Activated naive CD4-positive, alpha-beta T cell treated with anti-CD3 and anti-CD28 coated beads, Interleukin-2, amount 50 U/mL, for 72 hours (primary cell): ENCODE results near the gene TET3. TPM values are rescaled to one million over a fixed set of nuclear protein-coding genes. Genes with fewer than 3 reads are reported as not detected.

Experiments used
- ATAC-seq, 2 donors: fragments of 150-1000 bp; cut with Tn5 transposase; 2 replicates each; pipeline ENCODE4 v1.10.0; 2021; ENCODE audit warnings: mild to moderate bottlenecking in 2 of 2, moderate library complexity in 2 of 2
- DNase-seq, 2 donors: peaks; one replicate each; pipeline ENCODE4 v3.0.0; 2021 to 2022; ENCODE audit warnings: low spot score in 2 of 2
- H3K27ac Mint-ChIP-seq, 2 donors: one replicate each; pipeline ENCODE4 v1.8.0; 2022; ENCODE audit warnings: mild to moderate bottlenecking in 2 of 2, mixed read lengths in 2 of 2
- H3K36me3 Mint-ChIP-seq, 2 donors: one replicate each; pipeline ENCODE4 v1.8.0; 2022; ENCODE audit warnings: mixed read lengths in 2 of 2
- H3K9me3 Mint-ChIP-seq, 2 donors: one replicate each; pipeline ENCODE4 v1.8.0; 2022; ENCODE audit warnings: mixed read lengths in 2 of 2
- total RNA-seq, 2 donors: library from RNA; stranded (reverse); gene quantifications; one replicate each; pipeline ENCODE4 v1.2.3, GENCODE V29; 2022

TET3 gene
- total RNA-seq, 2 donors from 2014 or later = 15.9 to 24.7 TPM

- ATAC-seq (peak; percentile 33 to 42), DNase-seq (no peak)
- Mint-ChIP-seq H3K36me3 (peaks cover 24 to 48% of the 10 kb centered on the region in 2 donors), H3K9me3 (peaks cover 0 to 11% of the 10 kb centered on the region in 2 donors), H3K27ac (peak overlapping the region; percentile 44 to 48)
Measured at GRCh38 chr2:73993778-73994177, 9.1 kb downstream of the TET3 start.

GRCh38 chr2:73994178-73994831, 9.6 kb downstream of the TET3 start:
- H3K36me3 Mint-ChIP-seq = peaks cover 22 to 44% of the 10 kb centered on the region in 2 donors
- peaks cover 0 to 11% of the 10 kb centered on the region in 2 donors for H3K9me3 Mint-ChIP-seq
- ATAC-seq = peak; percentile 7 to 23
- H3K27ac Mint-ChIP-seq = peak overlapping the region; percentile 48 to 63
- no peak for DNase-seq

- H3K27ac Mint-ChIP-seq = no peak overlapping the region
- DNase-seq (no peak), ATAC-seq (no peak)
- H3K9me3 Mint-ChIP-seq = peaks cover 0 to 7% of the 10 kb centered on the region in 2 donors
- peaks cover 7 to 29% of the 10 kb centered on the region in 2 donors for H3K36me3 Mint-ChIP-seq
Measured at GRCh38 chr2:73995810-73996209, 11.1 kb downstream of the TET3 start.

- peaks cover 0 to 9% of the 10 kb centered on the region in 2 donors for H3K36me3 Mint-ChIP-seq
- H3K27ac Mint-ChIP-seq = peak overlapping the region; percentile 37 to 40
- H3K9me3 Mint-ChIP-seq = no peaks in the 10 kb centered on the region
- ATAC-seq = no peak
- DNase-seq = no peak
Measured at GRCh38 chr2:73997813-73998212, 13.1 kb downstream of the TET3 start.

- peaks cover 0 to 7% of the 10 kb centered on the region in 2 donors for H3K36me3 Mint-ChIP-seq
- no peaks in the 10 kb centered on the region for H3K9me3 Mint-ChIP-seq
- no peak for DNase-seq
- no peak for ATAC-seq
- peak overlapping the region; percentile 11 to 46 for H3K27ac Mint-ChIP-seq
Measured at GRCh38 chr2:73998451-73998850, 13.7 kb downstream of the TET3 start.

- no peak for DNase-seq
- Mint-ChIP-seq H3K9me3 (no peaks in the 10 kb centered on the region), H3K27ac (peak overlapping the region; percentile 11 to 46), H3K36me3 (peaks cover 0 to 5% of the 10 kb centered on the region in 2 donors)
- peak in 1 of 2 donors; percentile 39 for ATAC-seq
Measured at GRCh38 chr2:73998933-73999332, 14.2 kb downstream of the TET3 start.

- DNase-seq (no peak), ATAC-seq (no peak)
- peak overlapping the region in 1 of 2 donors; percentile 14 for H3K27ac Mint-ChIP-seq
- no peaks in the 10 kb centered on the region for H3K9me3 Mint-ChIP-seq
- H3K36me3 Mint-ChIP-seq = no peaks in the 10 kb centered on the region
Measured at GRCh38 chr2:73999881-74000597, 15.3 kb downstream of the TET3 start.

- H3K27ac Mint-ChIP-seq = peak overlapping the region in 1 of 2 donors; percentile 87
- DNase-seq = no peak
- no peak for ATAC-seq
- no peaks in the 10 kb centered on the region for H3K9me3 Mint-ChIP-seq
- no peaks in the 10 kb centered on the region for H3K36me3 Mint-ChIP-seq
Measured at GRCh38 chr2:74000666-74001065, 16.0 kb downstream of the TET3 start.

- peak overlapping the region in 1 of 2 donors; percentile 87 for H3K27ac Mint-ChIP-seq
Measured at GRCh38 chr2:74001121-74001520, 16.4 kb downstream of the TET3 start.

GRCh38 chr2:74001781-74002504, 17.2 kb downstream of the TET3 start:
- H3K27ac Mint-ChIP-seq = peak overlapping the region; percentile 68 to 87
- ATAC-seq = peak; percentile 21 to 75
- H3K36me3 Mint-ChIP-seq = no peaks in the 10 kb centered on the region
- DNase-seq = peak in 1 of 2 donors; percentile 89
- no peaks in the 10 kb centered on the region for H3K9me3 Mint-ChIP-seq

More at GRCh38 chr2:74001121-74001520, 16.4 kb downstream of the TET3 start:
- DNase-seq (peak in 1 of 2 donors; percentile 70), ATAC-seq (peak; percentile 25 to 56)
- H3K9me3 Mint-ChIP-seq = no peaks in the 10 kb centered on the region
- H3K36me3 Mint-ChIP-seq = no peaks in the 10 kb centered on the region

GRCh38 chr2:74002505-74003421, 18.1 kb downstream of the TET3 start:
- H3K27ac Mint-ChIP-seq = peak overlapping the region in 1 of 2 donors; percentile 70
- ATAC-seq (peak; percentile 74 to 94), DNase-seq (peak; percentile 57 to 85)
- no peaks in the 10 kb centered on the region for H3K36me3 Mint-ChIP-seq
- no peaks in the 10 kb centered on the region for H3K9me3 Mint-ChIP-seq

- no peak for DNase-seq
- no peaks in the 10 kb centered on the region for H3K36me3 Mint-ChIP-seq
- no peak for ATAC-seq
- H3K9me3 Mint-ChIP-seq = no peaks in the 10 kb centered on the region
- peak overlapping the region; percentile 19 to 62 for H3K27ac Mint-ChIP-seq
Measured at GRCh38 chr2:74003494-74004211, 18.9 kb downstream of the TET3 start.

GRCh38 chr2:74004212-74005182, 19.8 kb downstream of the TET3 start:
- peak overlapping the region in 1 of 2 donors; percentile 19 for H3K27ac Mint-ChIP-seq
- H3K9me3 Mint-ChIP-seq = no peaks in the 10 kb centered on the region
- no peak for ATAC-seq
- no peak for DNase-seq
- H3K36me3 Mint-ChIP-seq = no peaks in the 10 kb centered on the region

GRCh38 chr2:74005786-74006185, 21.1 kb downstream of the TET3 start:
- ATAC-seq (no peak), DNase-seq (no peak)
- no peaks in the 10 kb centered on the region for H3K36me3 Mint-ChIP-seq
- H3K9me3 Mint-ChIP-seq = no peaks in the 10 kb centered on the region
- no peak overlapping the region for H3K27ac Mint-ChIP-seq

GRCh38 chr2:74006459-74006858, 21.7 kb downstream of the TET3 start:
- H3K27ac Mint-ChIP-seq = no peak overlapping the region
- no peak for ATAC-seq
- DNase-seq = no peak
- H3K9me3 Mint-ChIP-seq = no peaks in the 10 kb centered on the region
- no peaks in the 10 kb centered on the region for H3K36me3 Mint-ChIP-seq
